Osteocyte (in vitro differentiated cells): ENCODE results near the gene XRCC5. TPM values are rescaled to one million over a fixed set of nuclear protein-coding genes. Genes with fewer than 3 reads are reported as not detected.
"Not testable (repeated sequence)": the region's sequence is repeated elsewhere in the genome, so short reads cannot be mapped to it uniquely, and the experiment has no call there.

Experiments used
- DNase-seq: peaks from one replicate; pipeline ENCODE4 v3.0.0; 2021; ENCODE audit warnings: mixed read lengths; ENCODE audit not compliant: unreplicated experiment; ENCODE audit errors: extremely low spot score
- H3K27ac Mint-ChIP-seq: one replicate; pipeline ENCODE4 v1.8.0; 2021; ENCODE audit warnings: mild to moderate bottlenecking, mixed read lengths; ENCODE audit not compliant: unreplicated experiment
- H3K27me3 Mint-ChIP-seq: one replicate; pipeline ENCODE4 v1.8.0; 2021; ENCODE audit warnings: mixed read lengths; ENCODE audit not compliant: unreplicated experiment
- H3K36me3 Mint-ChIP-seq: one replicate; pipeline ENCODE4 v1.8.0; 2021; ENCODE audit warnings: mixed read lengths; ENCODE audit not compliant: unreplicated experiment
- H3K4me1 Mint-ChIP-seq: one replicate; pipeline ENCODE4 v1.8.0; 2021; ENCODE audit warnings: mixed read lengths; ENCODE audit not compliant: unreplicated experiment
- H3K4me3 Mint-ChIP-seq: one replicate; pipeline ENCODE4 v1.8.0; 2021; ENCODE audit warnings: mild to moderate bottlenecking, moderate library complexity, mixed read lengths; ENCODE audit not compliant: unreplicated experiment
- H3K9me3 Mint-ChIP-seq: one replicate; pipeline ENCODE4 v1.8.0; 2021; ENCODE audit warnings: mixed read lengths; ENCODE audit not compliant: unreplicated experiment
- total RNA-seq: library from RNA; stranded (reverse); gene quantifications from 2 replicates; pipeline ENCODE4 v1.2.1, GENCODE V29; 2021
- TF ChIP-seq, protein P1 (sequence below): fragments of 200-600 bp; sonication (generic); IDR thresholded peaks from 2 replicates; pipeline ENCODE4 v1.5.0; 2021; ENCODE audit warnings: antibody characterized with exemption, mild to moderate bottlenecking, moderate library complexity

Gene XRCC5
- total RNA-seq, 1 donor from 2014 or later, result 224 TPM

GRCh38 chr2:216134958-216135541 is 25.9 kb downstream of the XRCC5 start:
- TF ChIP-seq, protein P1, sequence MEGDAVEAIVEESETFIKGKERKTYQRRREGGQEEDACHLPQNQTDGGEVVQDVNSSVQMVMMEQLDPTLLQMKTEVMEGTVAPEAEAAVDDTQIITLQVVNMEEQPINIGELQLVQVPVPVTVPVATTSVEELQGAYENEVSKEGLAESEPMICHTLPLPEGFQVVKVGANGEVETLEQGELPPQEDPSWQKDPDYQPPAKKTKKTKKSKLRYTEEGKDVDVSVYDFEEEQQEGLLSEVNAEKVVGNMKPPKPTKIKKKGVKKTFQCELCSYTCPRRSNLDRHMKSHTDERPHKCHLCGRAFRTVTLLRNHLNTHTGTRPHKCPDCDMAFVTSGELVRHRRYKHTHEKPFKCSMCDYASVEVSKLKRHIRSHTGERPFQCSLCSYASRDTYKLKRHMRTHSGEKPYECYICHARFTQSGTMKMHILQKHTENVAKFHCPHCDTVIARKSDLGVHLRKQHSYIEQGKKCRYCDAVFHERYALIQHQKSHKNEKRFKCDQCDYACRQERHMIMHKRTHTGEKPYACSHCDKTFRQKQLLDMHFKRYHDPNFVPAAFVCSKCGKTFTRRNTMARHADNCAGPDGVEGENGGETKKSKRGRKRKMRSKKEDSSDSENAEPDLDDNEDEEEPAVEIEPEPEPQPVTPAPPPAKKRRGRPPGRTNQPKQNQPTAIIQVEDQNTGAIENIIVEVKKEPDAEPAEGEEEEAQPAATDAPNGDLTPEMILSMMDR, result no peak
- H3K4me1 Mint-ChIP-seq, result no peaks in the 10 kb centered on the region
- peaks cover 83% of the 10 kb centered on the region for H3K36me3 Mint-ChIP-seq
- peak overlapping the region; percentile 39 for H3K27ac Mint-ChIP-seq
- no peak for DNase-seq
- H3K27me3 Mint-ChIP-seq, result no peaks in the 10 kb centered on the region
- H3K9me3 Mint-ChIP-seq, result no peaks in the 10 kb centered on the region
- H3K4me3 Mint-ChIP-seq, result no peak overlapping the region

DNA sequence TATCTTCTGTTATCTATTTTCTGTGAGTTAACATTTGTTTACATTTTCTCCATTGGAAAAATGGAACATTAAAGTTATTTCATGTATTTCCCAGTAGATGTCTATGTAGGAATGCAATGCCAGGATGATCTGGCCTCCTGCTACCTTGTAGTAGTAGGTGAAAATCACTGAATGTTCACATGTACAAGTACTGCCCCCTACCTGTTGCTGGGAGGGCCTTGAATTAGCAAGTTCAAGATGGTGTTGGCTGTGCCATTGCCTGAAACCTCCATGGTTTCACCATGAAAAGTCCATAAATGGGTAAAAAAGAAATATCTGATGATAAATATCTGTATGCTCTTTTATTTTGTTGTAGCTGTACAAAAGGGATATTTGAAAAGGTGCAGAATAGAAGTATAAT is 30.7 kb downstream of the XRCC5 start:
- Mint-ChIP-seq H3K27me3 (no peaks in the 10 kb centered on the region), H3K9me3 (no peaks in the 10 kb centered on the region), H3K4me1 (no peaks in the 10 kb centered on the region), H3K27ac (no peak overlapping the region), H3K4me3 (no peak overlapping the region), H3K36me3 (peaks cover 69% of the 10 kb centered on the region)
- TF ChIP-seq, protein P1, result peak; percentile 33
- no peak for DNase-seq

- H3K4me3 Mint-ChIP-seq, DNase-seq: not testable (repeated sequence)
Observed at GRCh38 chr2:216141516-216141915, 32.4 kb downstream of the XRCC5 start.

DNA sequence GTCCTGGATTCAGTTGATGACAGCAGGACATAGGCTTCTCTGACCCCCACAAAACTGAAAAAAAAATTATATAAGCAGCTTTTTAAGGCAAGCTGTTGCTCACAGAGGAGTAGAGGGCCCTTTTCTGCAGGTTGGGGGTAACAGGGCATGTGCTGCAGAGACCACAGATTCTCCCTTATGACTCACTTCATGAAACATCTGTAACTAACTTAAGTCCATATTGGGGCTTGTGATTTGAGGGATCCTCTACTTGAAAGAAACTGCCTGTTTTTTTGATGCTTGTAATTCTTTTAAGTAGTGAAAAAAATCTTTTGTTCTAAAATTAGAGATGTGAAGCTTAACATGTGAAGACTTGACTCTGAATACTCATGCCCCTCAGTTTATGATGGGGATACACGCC is 33.4 kb downstream of the XRCC5 start:
- TF ChIP-seq, protein P1, result no peak
- H3K4me1 Mint-ChIP-seq, result no peaks in the 10 kb centered on the region
- H3K36me3 Mint-ChIP-seq, result peaks cover 58% of the 10 kb centered on the region
- no peak overlapping the region for H3K27ac Mint-ChIP-seq
- no peak for DNase-seq
- H3K9me3 Mint-ChIP-seq, result no peaks in the 10 kb centered on the region
- no peak overlapping the region for H3K4me3 Mint-ChIP-seq
- H3K27me3 Mint-ChIP-seq, result no peaks in the 10 kb centered on the region

More at GRCh38 chr2:216141516-216141915, 32.4 kb downstream of the XRCC5 start:
- H3K4me1 Mint-ChIP-seq, H3K27me3 Mint-ChIP-seq, H3K9me3 Mint-ChIP-seq, H3K27ac Mint-ChIP-seq: not testable (repeated sequence)
- peaks cover 57% of the 10 kb centered on the region for H3K36me3 Mint-ChIP-seq

DNA sequence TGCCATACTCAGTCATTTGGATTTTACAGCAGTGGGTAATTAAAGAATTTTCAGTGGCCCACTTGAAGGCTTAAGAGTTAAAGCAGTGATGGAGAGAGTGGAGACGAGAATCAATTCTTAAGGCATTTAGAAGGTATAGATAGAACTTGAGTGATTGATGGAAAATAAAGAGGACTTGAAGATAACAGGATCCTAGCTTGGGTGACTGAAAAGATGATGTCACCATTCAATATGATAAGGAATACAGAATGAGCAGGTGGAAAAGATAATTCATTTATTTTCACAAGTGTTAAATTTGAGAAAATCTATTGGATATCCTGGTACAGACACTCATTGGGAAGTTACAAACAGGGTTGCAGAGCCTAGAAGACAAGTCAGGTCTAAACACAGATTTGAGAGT is 35.2 kb downstream of the XRCC5 start:
- Mint-ChIP-seq H3K27me3 (no peaks in the 10 kb centered on the region), H3K4me3 (no peak overlapping the region), H3K36me3 (peaks cover 52% of the 10 kb centered on the region), H3K9me3 (no peaks in the 10 kb centered on the region), H3K4me1 (no peaks in the 10 kb centered on the region), H3K27ac (no peak overlapping the region)
- no peak for DNase-seq
- TF ChIP-seq, protein P1, result no peak

- Mint-ChIP-seq H3K9me3 (no peaks in the 10 kb centered on the region), H3K4me3 (no peak overlapping the region), H3K4me1 (no peaks in the 10 kb centered on the region), H3K27ac (no peak overlapping the region), H3K36me3 (peaks cover 52% of the 10 kb centered on the region), H3K27me3 (no peaks in the 10 kb centered on the region)
- DNase-seq, result no peak
- TF ChIP-seq, protein P1, result no peak
Observed at GRCh38 chr2:216144857-216145256, 35.7 kb downstream of the XRCC5 start.
